ENCODE data around the gene C22orf39. TPM values are rescaled to one million over a fixed set of nuclear protein-coding genes. Genes with fewer than 3 reads are reported as not detected.

C22orf39 gene
- total RNA-seq, 1 donor from 2014 or later = 28.5 TPM

DNA sequence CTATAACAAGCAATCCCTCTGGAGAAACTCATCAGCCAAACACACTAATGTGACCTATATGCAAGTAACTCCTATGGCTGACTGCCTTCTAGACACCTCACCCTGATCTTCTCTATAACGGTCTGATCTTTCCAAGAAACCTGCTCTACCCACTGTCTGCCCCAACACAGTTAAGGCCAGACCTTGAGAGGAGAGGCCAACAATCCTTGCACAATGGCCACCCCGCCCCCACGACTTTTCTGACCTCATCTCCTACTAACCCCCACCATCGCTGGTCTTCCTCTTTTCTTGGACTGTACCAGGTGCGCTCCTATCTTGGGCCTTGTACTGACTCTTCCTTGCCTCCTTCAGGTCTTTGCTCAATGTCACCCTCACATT lies 28.4 kb downstream of the C22orf39 start:
- Mint-ChIP-seq H3K9me3 (no peaks in the 10 kb centered on the region), H3K36me3 (ENCODE audit: low read depth) (peaks cover 20% of the 10 kb centered on the region), H3K27me3 (no peaks in the 10 kb centered on the region), H3K4me1 (peaks cover 53% of the 10 kb centered on the region), H3K4me3 (peak overlapping the region; percentile 52), H3K27ac (peak overlapping the region; percentile 83)
- intact Hi-C loops (cut with micrococcal nuclease) = loop anchor here (1.0 kb wide), 2 partner anchors 11 to 28 kb away; partner anchors contain the start of gene C22orf39
- DNase-seq = no peak

DNA sequence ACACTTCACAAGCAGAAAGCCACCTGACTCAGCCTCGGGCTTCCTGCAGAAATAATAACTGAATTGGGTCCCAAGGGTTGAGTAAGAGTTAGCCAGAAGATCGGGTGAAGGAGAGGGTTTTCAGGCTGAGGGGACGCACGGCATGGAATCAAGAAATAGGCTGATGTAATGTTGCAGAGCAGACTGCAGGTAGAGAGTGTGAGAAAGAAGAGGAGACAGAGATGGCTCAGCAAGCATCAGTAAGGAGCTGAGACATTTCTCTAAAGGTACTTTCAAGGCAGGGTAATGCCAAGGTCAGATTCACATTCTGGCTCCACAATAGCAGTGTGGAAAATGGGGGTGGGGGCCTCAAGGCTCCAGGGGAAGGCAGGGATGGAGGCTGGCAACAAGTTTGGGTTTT lies 34.6 kb downstream of the C22orf39 start:
- intact Hi-C loops (cut with micrococcal nuclease) = no loop called here
- Mint-ChIP-seq H3K36me3 (ENCODE audit: low read depth) (peaks cover 25% of the 10 kb centered on the region), H3K4me1 (peaks cover 20% of the 10 kb centered on the region), H3K27ac (peak overlapping the region; percentile 2), H3K9me3 (no peaks in the 10 kb centered on the region), H3K4me3 (no peak overlapping the region), H3K27me3 (no peaks in the 10 kb centered on the region)
- no peak for DNase-seq

DNA sequence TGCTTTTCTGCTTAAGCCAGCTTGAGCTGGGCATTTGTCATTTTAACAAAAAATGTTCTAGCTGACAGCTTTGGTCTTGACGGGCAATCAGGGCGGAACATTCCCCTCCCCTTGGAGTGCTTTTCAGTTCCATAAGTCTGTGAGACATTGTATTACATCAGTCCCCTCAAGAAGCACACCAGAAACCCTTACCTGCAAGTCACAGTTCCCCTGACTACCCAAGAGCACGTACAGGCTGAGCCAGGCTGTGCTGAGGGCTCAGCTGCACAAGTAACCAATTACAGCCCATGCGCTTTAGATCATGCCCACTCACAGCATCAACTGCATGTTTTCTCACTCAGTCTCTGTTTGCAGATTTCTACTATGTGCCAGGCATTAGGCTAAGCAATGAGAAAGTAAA lies 35.0 kb downstream of the C22orf39 start:
- H3K27ac Mint-ChIP-seq = peak overlapping the region; percentile 2
- peaks cover 19% of the 10 kb centered on the region for H3K4me1 Mint-ChIP-seq
- intact Hi-C loops (cut with micrococcal nuclease) = no loop called here

DNA sequence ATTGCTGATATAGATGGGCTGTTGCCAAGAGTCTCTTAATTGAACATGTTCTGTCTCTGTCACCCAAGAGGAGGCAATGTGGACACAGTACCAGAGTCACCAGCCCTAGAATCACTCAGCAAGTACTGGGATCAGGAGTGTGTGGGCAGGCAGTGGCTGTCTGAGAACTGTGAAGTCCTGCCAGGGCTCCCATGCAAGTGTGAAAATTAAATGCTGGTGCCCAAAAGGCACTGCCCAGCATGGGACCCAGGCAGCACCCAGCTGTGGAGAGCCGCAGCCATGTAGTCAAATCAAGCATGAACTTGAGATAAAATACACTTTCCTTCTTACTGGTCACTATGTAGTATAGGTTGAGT lies 35.8 kb downstream of the C22orf39 start:
- peaks cover 30% of the 10 kb centered on the region for H3K36me3 Mint-ChIP-seq (ENCODE audit: low read depth)
- no peaks in the 10 kb centered on the region for H3K27me3 Mint-ChIP-seq
- no peak for DNase-seq
- H3K4me1 Mint-ChIP-seq = peaks cover 17% of the 10 kb centered on the region
- no peaks in the 10 kb centered on the region for H3K9me3 Mint-ChIP-seq
- no peak overlapping the region for H3K4me3 Mint-ChIP-seq
- no peak overlapping the region for H3K27ac Mint-ChIP-seq
- intact Hi-C loops (cut with micrococcal nuclease) = no loop called here

More for the DNA sequence above, 35.0 kb downstream of the C22orf39 start:
- no peaks in the 10 kb centered on the region for H3K9me3 Mint-ChIP-seq
- H3K4me3 Mint-ChIP-seq = no peak overlapping the region
- DNase-seq = no peak
- no peaks in the 10 kb centered on the region for H3K27me3 Mint-ChIP-seq
- peaks cover 26% of the 10 kb centered on the region for H3K36me3 Mint-ChIP-seq (ENCODE audit: low read depth)

DNA sequence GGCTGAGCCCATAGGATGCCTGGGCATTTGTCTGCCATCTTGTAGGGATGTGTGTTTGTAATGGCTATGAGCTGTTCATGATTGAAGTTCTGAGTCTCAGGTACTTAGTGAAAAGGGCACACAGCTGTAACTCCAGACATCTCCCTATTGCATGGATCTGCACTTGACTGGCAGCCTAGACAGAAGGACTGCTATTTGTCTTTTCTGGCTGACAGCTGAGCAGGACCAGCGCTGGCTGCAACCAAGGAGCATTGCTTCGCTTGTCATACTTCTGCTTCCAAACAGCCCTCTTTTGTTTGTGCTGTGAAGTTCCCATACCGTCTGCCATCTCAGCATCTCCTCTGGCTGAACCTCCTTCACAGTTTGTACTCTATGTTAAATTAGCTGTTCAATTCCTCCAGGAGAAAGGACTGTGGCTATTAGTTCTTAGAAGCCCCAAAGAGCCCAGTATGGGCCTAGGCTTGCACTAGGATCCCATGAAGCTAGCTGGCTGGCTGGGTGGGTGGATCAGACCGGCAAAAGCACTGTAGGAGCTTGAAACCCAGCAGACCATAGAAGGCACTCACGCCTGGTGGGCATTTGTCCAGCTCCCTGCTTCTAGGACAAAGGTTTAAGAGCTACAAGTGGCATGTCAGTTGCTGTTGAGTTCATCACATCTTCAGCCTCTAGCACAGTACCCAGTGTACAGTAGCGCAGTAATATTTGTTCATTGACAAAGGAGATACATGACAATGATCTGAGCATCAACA lies 36.4 kb downstream of the C22orf39 start:
- Mint-ChIP-seq H3K9me3 (no peaks in the 10 kb centered on the region), H3K4me3 (no peak overlapping the region), H3K27ac (no peak overlapping the region), H3K4me1 (peaks cover 17% of the 10 kb centered on the region), H3K27me3 (no peaks in the 10 kb centered on the region), H3K36me3 (ENCODE audit: low read depth) (peaks cover 33% of the 10 kb centered on the region)
- intact Hi-C loops (cut with micrococcal nuclease) = no loop called here
- DNase-seq = no peak

DNA sequence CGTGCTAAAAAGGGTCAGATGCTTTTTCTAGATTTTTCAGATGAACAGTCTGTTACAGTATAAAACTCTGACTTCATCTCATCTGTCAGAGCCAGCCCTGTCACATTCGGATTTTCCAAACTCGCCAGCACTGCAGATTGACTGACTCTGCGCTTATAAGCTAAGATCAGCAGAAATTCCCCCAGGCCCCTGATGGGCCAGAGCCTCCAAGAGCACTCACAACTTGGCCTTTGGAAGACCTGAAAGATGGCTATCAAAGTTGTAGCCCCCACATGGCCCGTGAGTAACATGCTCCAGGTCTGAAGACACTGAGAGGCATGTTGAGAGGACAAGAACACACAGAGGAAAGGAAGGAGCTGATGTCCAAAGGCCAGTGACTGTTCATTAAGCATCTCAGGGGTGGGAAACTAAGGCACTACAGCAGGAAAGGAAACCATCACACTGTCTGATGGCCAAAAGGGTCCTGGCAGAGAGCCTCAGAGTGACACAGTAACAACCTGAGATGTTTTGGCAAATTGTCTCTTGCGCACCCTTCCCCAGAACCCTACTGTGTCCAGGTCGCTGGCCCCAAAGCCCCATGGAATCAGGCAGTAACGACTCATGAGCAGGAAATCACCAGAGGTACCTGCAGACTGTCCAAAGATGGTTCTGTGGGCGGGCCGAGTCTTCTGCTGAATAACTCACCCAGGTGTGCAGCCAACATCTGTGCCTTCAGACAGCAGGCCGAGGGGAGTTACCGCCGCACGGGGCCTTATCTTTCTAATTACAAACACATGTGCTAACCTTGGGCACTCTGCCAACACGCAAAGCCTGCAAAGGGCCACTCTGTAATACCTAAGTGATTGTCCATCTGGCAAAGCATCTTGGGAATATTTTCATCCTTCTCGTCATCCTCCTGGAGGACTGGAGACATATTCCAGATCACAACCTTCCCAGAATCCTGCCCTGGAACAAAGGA lies 39.6 kb downstream of the C22orf39 start:
- intact Hi-C loops (cut with micrococcal nuclease) = no loop called here
- Mint-ChIP-seq H3K4me3 (no peak overlapping the region), H3K27ac (no peak overlapping the region), H3K4me1 (peaks cover 7% of the 10 kb centered on the region), H3K36me3 (ENCODE audit: low read depth) (peaks cover 49% of the 10 kb centered on the region), H3K27me3 (no peaks in the 10 kb centered on the region), H3K9me3 (no peaks in the 10 kb centered on the region)
- DNase-seq = no peak

DNA sequence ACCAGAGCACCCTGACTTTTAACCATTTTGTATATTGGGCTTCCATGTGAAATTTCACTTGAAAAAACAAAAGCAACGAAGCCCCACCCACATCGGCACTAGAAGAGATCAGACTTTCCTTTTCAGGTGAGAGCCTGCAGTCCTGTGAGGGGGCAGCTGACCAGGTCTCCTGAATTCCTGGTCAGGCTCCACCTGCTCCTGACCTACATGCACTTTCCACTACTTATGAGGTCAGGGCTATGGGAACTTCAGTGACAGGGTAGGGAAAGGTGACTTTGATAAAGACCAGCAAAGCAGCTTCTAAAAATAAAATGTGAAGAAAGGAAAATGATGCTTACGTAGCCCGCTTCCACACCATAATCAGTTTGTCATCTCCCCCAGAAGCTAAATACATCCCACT lies 40.7 kb downstream of the C22orf39 start:
- DNase-seq = no peak
- no peak overlapping the region for H3K27ac Mint-ChIP-seq
- H3K9me3 Mint-ChIP-seq = no peaks in the 10 kb centered on the region
- intact Hi-C loops (cut with micrococcal nuclease) = no loop called here
- no peak overlapping the region for H3K4me3 Mint-ChIP-seq
- peaks cover under 1% of the 10 kb centered on the region for H3K4me1 Mint-ChIP-seq
- peaks cover 53% of the 10 kb centered on the region for H3K36me3 Mint-ChIP-seq (ENCODE audit: low read depth)
- H3K27me3 Mint-ChIP-seq = no peaks in the 10 kb centered on the region

DNA sequence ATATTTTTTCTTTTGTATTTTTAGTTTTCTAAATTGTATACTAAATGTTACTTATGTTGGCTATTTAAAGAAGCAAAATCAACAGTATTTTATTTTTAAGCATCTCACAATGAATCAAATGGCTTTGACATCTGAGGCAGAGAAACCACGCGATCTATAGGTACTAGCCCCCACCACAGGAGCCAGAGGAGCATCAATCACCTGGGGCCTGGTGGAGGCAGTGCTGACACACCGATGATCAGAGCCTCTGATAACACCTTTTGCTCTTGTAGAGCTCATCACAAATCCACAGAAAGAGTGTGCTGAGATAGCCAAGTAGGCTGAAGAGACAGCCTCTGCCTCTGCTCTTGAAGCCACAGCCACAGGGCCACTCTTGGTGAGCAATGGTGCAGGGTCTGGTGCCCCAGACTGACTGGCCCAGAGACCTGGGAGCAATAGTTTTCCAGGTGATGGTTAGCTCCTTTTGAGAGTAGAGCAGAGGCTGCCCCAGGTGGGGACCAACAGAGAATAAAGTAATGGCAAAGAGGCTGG lies 41.2 kb downstream of the C22orf39 start:
- H3K4me3 Mint-ChIP-seq = no peak overlapping the region
- intact Hi-C loops (cut with micrococcal nuclease) = no loop called here

DNA sequence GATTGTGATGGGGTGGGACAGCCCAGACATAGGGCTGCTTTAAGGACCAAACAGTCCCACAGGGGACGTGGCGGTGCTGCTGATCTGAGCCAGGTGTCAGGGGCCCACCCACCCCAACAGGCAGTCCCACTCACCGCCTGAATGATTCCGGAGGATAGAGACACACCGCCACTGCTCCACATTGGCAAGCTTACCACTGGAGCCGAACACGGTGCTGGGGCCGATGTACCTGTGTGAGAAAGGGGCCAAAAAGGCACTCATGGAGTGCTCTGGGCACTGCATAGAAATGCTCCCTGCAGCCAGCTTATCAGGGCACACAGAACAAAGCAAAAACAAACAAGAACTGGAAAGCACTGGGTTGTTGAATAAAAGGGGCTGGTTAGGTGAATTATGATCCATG lies 41.9 kb downstream of the C22orf39 start:
- H3K27ac Mint-ChIP-seq = no peak overlapping the region
- H3K27me3 Mint-ChIP-seq = no peaks in the 10 kb centered on the region
- H3K36me3 Mint-ChIP-seq (ENCODE audit: low read depth) = peaks cover 65% of the 10 kb centered on the region
- no peak overlapping the region for H3K4me3 Mint-ChIP-seq
- no peaks in the 10 kb centered on the region for H3K9me3 Mint-ChIP-seq
- intact Hi-C loops (cut with micrococcal nuclease) = no loop called here
- H3K4me1 Mint-ChIP-seq = no peaks in the 10 kb centered on the region
- DNase-seq = no peak

More for the DNA sequence above, 41.2 kb downstream of the C22orf39 start:
- Mint-ChIP-seq H3K9me3 (no peaks in the 10 kb centered on the region), H3K27me3 (no peaks in the 10 kb centered on the region), H3K36me3 (ENCODE audit: low read depth) (peaks cover 58% of the 10 kb centered on the region), H3K4me1 (no peaks in the 10 kb centered on the region), H3K27ac (no peak overlapping the region)
- DNase-seq = no peak

DNA sequence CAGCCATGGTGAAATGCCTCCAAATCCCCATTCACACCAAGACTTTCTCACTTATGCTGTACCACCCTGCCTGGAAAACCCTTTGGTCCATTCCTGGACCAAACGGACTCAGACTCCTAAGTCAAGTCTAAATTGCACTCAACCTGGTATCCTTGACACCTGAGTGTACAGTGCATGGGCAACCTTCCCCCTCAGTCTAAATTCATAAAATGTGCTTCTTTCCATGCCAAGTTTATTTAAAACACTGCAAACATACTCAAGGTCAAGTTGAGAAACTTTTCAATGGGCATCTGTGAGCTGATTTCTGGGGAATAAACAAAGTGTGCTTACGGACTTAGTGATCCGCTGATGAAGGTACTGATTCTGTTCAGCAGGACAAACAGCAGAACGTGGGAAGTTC lies 42.4 kb downstream of the C22orf39 start:
- intact Hi-C loops (cut with micrococcal nuclease) = no loop called here
- peaks cover 66% of the 10 kb centered on the region for H3K36me3 Mint-ChIP-seq (ENCODE audit: low read depth)
- no peak for DNase-seq
- H3K4me1 Mint-ChIP-seq = no peaks in the 10 kb centered on the region
- no peak overlapping the region for H3K4me3 Mint-ChIP-seq
- no peaks in the 10 kb centered on the region for H3K9me3 Mint-ChIP-seq
- no peaks in the 10 kb centered on the region for H3K27me3 Mint-ChIP-seq
- no peak overlapping the region for H3K27ac Mint-ChIP-seq

DNA sequence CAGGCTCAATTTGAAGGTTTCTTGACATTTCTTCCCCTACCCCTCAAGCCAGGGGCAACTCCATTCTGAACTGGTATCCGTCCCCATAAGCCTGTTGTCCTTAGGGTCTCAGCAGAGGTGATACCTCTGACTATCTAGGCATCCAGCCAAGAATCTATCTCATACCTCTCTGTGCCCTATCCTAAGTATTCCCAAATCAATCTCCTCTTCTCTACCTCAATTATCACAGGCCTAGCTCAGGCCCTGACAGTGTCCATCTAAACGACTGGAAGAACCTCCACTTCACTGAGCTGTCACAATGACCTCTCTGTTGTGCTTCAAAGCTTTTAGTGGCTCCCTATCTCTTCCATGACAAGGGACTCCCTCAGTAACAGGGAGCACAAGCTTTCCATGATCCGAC lies 42.8 kb downstream of the C22orf39 start:
- Mint-ChIP-seq H3K36me3 (ENCODE audit: low read depth) (peaks cover 63% of the 10 kb centered on the region), H3K27ac (no peak overlapping the region)
- intact Hi-C loops (cut with micrococcal nuclease) = no loop called here

DNA sequence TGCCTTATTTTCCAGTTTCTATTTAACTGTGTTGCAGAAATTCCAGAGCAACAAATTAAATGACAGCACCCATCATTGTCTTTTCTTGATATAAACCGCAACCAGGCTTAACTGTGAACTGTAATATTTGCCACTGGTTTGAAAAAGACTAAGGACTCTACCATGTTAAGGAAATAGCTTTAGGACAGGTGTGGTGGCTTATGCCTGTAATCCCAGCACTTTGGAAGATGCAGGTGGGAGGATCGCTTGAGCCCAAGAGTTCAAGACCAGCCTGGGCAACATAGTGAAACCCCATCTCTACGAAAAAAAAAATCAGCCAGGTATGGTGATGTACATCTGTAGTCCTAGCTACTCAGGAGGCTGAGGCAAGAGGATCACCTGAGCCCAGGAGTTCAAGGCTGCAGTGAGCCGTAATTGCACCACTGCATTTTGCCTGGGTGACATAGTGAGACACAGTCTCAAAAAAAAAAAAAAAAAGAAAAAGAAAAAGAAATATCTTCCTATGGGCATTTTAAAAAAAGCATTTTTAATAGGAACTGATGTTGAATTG lies 44.8 kb downstream of the C22orf39 start:
- no peak overlapping the region for H3K4me3 Mint-ChIP-seq
- H3K36me3 Mint-ChIP-seq (ENCODE audit: low read depth) = peaks cover 62% of the 10 kb centered on the region
- intact Hi-C loops (cut with micrococcal nuclease) = no loop called here
- H3K9me3 Mint-ChIP-seq = no peaks in the 10 kb centered on the region
- H3K4me1 Mint-ChIP-seq = no peaks in the 10 kb centered on the region
- no peaks in the 10 kb centered on the region for H3K27me3 Mint-ChIP-seq
- no peak for DNase-seq
- H3K27ac Mint-ChIP-seq = no peak overlapping the region

More for the DNA sequence above, 42.8 kb downstream of the C22orf39 start:
- H3K4me1 Mint-ChIP-seq = no peaks in the 10 kb centered on the region
- DNase-seq = no peak
- no peaks in the 10 kb centered on the region for H3K9me3 Mint-ChIP-seq
- H3K4me3 Mint-ChIP-seq = no peak overlapping the region
- no peaks in the 10 kb centered on the region for H3K27me3 Mint-ChIP-seq

DNA sequence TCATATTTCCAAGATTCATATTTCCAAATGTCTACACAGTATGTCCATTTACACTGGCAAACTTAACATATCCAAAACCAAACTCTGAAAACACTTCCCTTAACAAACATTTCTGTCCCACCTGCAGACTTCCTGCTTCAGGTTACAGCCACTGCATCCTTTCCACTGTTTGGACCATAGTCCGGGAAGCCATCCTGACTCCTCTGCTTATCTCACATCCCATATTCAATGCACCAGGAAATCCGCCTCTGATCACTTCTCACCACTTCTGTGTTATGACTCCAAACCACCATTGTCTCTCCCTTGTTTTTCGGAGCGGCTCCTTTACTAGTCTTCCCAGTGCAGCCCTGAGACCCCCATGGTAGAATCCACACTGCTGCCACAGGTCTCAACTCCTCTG lies 46.0 kb downstream of the C22orf39 start:
- peaks cover 60% of the 10 kb centered on the region for H3K36me3 Mint-ChIP-seq (ENCODE audit: low read depth)

DNA sequence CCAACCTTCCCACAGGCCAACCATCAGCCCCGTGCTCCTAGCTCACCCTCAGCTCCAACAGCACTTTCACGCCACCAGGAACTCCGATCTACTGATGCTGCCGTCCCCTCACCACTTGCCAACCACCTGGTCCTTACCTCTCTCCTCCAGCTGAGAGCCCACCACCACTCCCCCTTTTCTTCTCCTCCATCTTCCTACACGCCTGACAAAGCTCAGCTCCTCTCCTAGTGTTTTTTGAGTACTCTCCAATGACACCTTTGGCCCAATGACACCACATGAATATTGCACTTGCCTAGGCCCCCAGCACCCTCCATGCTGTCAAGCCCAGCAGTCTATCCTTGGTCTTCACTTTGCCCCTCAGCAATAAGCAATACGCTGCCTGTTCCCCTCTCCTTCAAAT lies 46.6 kb downstream of the C22orf39 start:
- no peak for DNase-seq
- no peaks in the 10 kb centered on the region for H3K9me3 Mint-ChIP-seq
- no peaks in the 10 kb centered on the region for H3K27me3 Mint-ChIP-seq
- H3K4me3 Mint-ChIP-seq = no peak overlapping the region
- peaks cover 57% of the 10 kb centered on the region for H3K36me3 Mint-ChIP-seq (ENCODE audit: low read depth)
- H3K4me1 Mint-ChIP-seq = no peaks in the 10 kb centered on the region
- H3K27ac Mint-ChIP-seq = no peak overlapping the region
- intact Hi-C loops (cut with micrococcal nuclease) = no loop called here

More for the DNA sequence above, 46.0 kb downstream of the C22orf39 start:
- no peak for DNase-seq
- H3K4me1 Mint-ChIP-seq = no peaks in the 10 kb centered on the region
- intact Hi-C loops (cut with micrococcal nuclease) = no loop called here
- no peak overlapping the region for H3K4me3 Mint-ChIP-seq
- no peaks in the 10 kb centered on the region for H3K27me3 Mint-ChIP-seq
- H3K9me3 Mint-ChIP-seq = no peaks in the 10 kb centered on the region
- peak overlapping the region; percentile 19 for H3K27ac Mint-ChIP-seq
